GM12878 (cell line): ENCODE results near the gene CHD5. TPM values are rescaled to one million over a fixed set of nuclear protein-coding genes. Genes with fewer than 3 reads are reported as not detected.

Experiments
- ATF2 ChIP-seq: IDR thresholded peaks from 2 replicates; pipeline ENCODE4 v1.6.1; 2012; ENCODE audit warnings: low read length, inconsistent platforms
- BHLHE40 ChIP-seq, 2 experiments: fragments of 450-650 bp in 1 of 2; IDR thresholded peaks; 2 replicates each; pipeline ENCODE4 v1.6.1; 2011 to 2017; ENCODE audit warnings: low read depth in 2 of 2, borderline replicate concordance in 1 of 2, improper control_type of control experiment in 1 of 2, low read length in 1 of 2, mild to moderate bottlenecking in 1 of 2
- CTCF ChIP-seq, 3 experiments: IDR thresholded peaks in 2 of 3; conservative IDR thresholded peaks in 1 of 3; 2 replicates each; pipeline ENCODE4 v1.5.1; 2011; ENCODE audit warnings: low read depth in 3 of 3, low read length in 3 of 3, mild to moderate bottlenecking in 3 of 3, control low read depth in 2 of 3, moderate library complexity in 2 of 3, inconsistent platforms in 1 of 3, mixed read lengths in 1 of 3; ENCODE audit not compliant: control insufficient read depth in 2 of 3, insufficient read depth in 1 of 3; ENCODE audit errors: extremely low read depth in 1 of 3
- ETV6 ChIP-seq, 2 experiments: fragments of 450-650 bp in 1 of 2; IDR thresholded peaks in 1 of 2; conservative IDR thresholded peaks in 1 of 2; 2 replicates each; pipeline ENCODE4 v1.6.1; 2014; ENCODE audit warnings: antibody characterized with exemption in 1 of 2, borderline replicate concordance in 1 of 2, low read depth in 1 of 2, mild to moderate bottlenecking in 1 of 2, moderate library complexity in 1 of 2
- GABPA ChIP-seq: IDR thresholded peaks from 2 replicates; pipeline ENCODE4 v1.6.1; 2014; ENCODE audit warnings: antibody characterized with exemption, low read depth, mild to moderate bottlenecking, inconsistent platforms
- HDAC2 ChIP-seq: fragments of 200-600 bp; sonication (generic); IDR thresholded peaks from 2 replicates; pipeline ENCODE4 v1.6.1; 2017
- IRF5 ChIP-seq: fragments of 450-650 bp; IDR thresholded peaks from 2 replicates; pipeline ENCODE4 v1.6.1; 2017; ENCODE audit warnings: borderline replicate concordance
- JUNB ChIP-seq: IDR thresholded peaks from 2 replicates; pipeline ENCODE4 v1.6.1; 2016; ENCODE audit warnings: antibody characterized with exemption, mild to moderate bottlenecking
- NFYB ChIP-seq: IDR thresholded peaks from 2 replicates; pipeline ENCODE4 v1.6.1; 2011; ENCODE audit warnings: low read depth, mild to moderate bottlenecking, low read length, improper control_type of control experiment, moderate library complexity; ENCODE audit not compliant: insufficient read depth
- USF1 ChIP-seq: IDR thresholded peaks from 2 replicates; pipeline ENCODE4 v1.6.1; 2011; ENCODE audit warnings: borderline replicate concordance, low read depth, mild to moderate bottlenecking, moderate library complexity, mixed read lengths, low read length; ENCODE audit not compliant: insufficient read depth; ENCODE audit errors: extremely low read length
- ZNF274 ChIP-seq: IDR thresholded peaks from one replicate; pipeline ENCODE4 v1.8.0; 2011; ENCODE audit not compliant: insufficient read length, insufficient read depth
- polyA plus RNA-seq, 11 experiments: library from polyadenylated mRNA; depleted of rRNA in 4 of 11; unstranded in 6 of 11; stranded (reverse) in 5 of 11; fragments of >200 nt; fragmentation: Nextera tagmentation in 4 of 11; fragmentation: Illumina TruSeq in 1 of 11; extraction: Ambion mirVana in 4 of 11; extraction: Trizol in 1 of 11; gene quantifications; 1 replicate in 1 of 11; 2 replicates in 10 of 11; pipeline versions ENCODE4 v1.2.1 to v1.2.3, GENCODE V29; 2011 to 2016; ENCODE audit warnings: inconsistent platforms in 2 of 11, missing spikeins in 2 of 11, low read depth in 1 of 11
- total RNA-seq, 4 experiments: library from RNA; depleted of rRNA in 3 of 4; stranded (reverse); fragments of >200 nt in 3 of 4; fragmentation: Illumina TruSeq in 1 of 4; extraction: Trizol in 1 of 4; gene quantifications; 2 replicates each; pipeline versions ENCODE4 v1.2.1 to v1.2.3, GENCODE V29; 2013 to 2021

The CHD5 gene
- total and polyA plus RNA-seq, 10 of the 15 experiments (the other 5 are each of a cell fraction or from before 2014, with no cell fraction given), result 0.03 to 0.49 (median 0.13) TPM; not detected in 3

GRCh38 chr1:6199298-6200187 is 19.4 kb upstream of the CHD5 start, which contains the start of gene RPL22 (continued):
- peak; percentile 72 for TF ChIP-seq USF1
- no peak for TF ChIP-seq IRF5
- TF ChIP-seq NFYB, result no peak
- TF ChIP-seq ZNF274, result no peak
- peak; percentile 92 to 98 for TF ChIP-seq BHLHE40 (IDR thresholded peaks at IDR 0.05; ENCODE audit: borderline replicate concordance in 1 of 2, low read depth in 2 of 2, low read length in 1 of 2)
- TF ChIP-seq JUNB, result no peak; the same call in 1 of the 2 replicates
- TF ChIP-seq HDAC2, result no peak
- TF ChIP-seq ATF2, result no peak
- TF ChIP-seq ETV6 (conservative IDR thresholded peaks at IDR 0.05 in 1 of 2, IDR thresholded peaks at IDR 0.05 in 1 of 2; ENCODE audit: borderline replicate concordance in 1 of 2, low read depth in 1 of 2), result no peak
- TF ChIP-seq GABPA, result no peak
- TF ChIP-seq CTCF (IDR thresholded peaks at IDR 0.05 in 2 of 3, conservative IDR thresholded peaks at IDR 0.05 in 1 of 3; ENCODE audit: control insufficient read depth in 2 of 3, extremely low read depth in 1 of 3, insufficient read depth in 1 of 3, low read depth in 3 of 3, low read length in 3 of 3), result no peak
